HG02870 (cell line): ENCODE data around the gene PPFIBP2.
A peak's percentile ranks its signal among the peaks of the same experiment; 100 is the strongest.
"Not testable (repeated sequence)": the region's sequence is repeated elsewhere in the genome, so short reads cannot be mapped to it uniquely, and the experiment has no call there.

Experiments
- ATAC-seq: cut with Tn5 transposase; IDR thresholded peaks from one replicate; pipeline ENCODE4 v1.9.1; 2021; ENCODE audit warnings: mild to moderate bottlenecking, moderate library complexity; ENCODE audit not compliant: unreplicated experiment

PPFIBP2 gene

GRCh38 chr11:7498193-7498592 lies 15.6 kb upstream of the PPFIBP2 start:
- no peak for ATAC-seq

DNA sequence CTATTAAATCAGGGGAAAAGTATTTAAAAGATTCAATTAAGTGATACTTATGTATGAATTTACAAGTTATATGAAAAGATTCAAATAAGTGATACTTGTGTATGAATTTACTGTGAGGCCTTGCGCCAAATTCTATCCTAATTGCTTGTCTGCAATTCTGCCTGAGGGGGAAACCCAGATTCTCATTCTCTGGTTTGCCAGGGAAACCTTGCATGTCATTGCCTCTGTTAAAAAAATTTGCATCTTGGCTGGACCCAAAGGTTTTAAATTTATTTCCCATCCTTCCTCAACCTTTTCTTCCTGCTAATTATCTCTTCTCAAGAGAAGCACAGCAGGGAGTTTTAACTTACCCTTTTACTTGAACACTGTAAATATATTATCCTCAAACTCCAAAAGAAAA lies 14.7 kb upstream of the PPFIBP2 start:
- ATAC-seq = no peak

GRCh38 chr11:7500251-7500650 lies 13.5 kb upstream of the PPFIBP2 start:
- ATAC-seq = no peak

DNA sequence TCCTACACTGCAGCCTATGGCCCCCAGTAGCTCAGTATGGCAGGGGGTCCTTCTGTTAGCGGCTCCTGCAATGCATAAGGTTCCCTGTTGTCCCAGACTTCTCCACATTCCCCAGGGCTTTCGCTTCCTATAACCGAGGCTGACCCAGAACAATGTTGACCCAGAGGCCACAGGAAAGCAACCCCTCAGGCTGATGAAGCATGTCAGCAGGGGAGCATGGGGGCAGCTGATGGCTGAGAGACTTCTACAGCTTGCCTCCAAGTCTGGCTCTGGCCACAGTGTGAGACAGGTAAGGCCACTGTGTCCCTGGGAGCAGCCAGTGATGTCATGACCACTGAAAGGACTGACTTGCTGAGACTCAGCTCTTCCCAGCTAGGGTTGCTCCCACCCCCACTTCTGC lies 12.5 kb upstream of the PPFIBP2 start:
- no peak for ATAC-seq

GRCh38 chr11:7501894-7502293 lies 11.9 kb upstream of the PPFIBP2 start:
- peak; percentile 48 for ATAC-seq

DNA sequence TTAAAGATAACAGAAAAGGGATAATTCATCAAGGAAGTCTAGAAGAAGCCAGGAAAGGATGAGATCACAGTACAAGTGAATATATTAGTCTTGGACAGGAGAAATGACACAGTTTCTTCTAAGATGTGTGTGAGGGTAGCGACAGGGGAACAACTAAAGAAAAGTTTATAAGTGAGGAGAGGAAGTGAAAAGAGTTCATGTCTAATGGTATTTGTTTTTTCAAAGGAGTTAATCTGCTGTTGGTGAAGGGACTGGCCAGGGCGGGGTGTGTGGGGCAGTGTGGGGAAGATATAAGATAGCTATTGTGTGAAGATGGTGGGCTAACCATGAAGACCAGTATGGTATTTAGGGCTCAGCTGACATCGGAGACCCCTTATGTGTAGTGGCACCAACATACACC lies 7.6 kb upstream of the PPFIBP2 start:
- ATAC-seq = no peak

DNA sequence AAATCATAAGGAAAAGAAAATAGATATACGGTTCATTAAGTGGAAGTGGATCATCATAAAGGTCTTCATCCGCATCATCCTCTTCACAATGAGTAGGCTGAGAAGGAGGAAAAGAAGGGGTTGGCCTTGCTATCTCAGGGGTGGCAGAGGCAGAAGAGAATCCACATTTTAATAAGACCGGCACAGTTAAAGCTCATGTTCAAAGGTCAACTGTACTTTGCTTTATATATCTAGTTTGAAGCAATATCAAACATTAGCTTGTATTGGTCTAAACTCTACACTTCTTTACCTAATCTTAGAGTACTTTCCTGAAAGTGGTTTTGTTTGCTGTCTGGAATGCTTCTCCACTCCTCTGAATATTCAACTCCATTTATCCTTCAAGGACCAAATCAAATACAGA lies 5.7 kb upstream of the PPFIBP2 start:
- no peak for ATAC-seq

- ATAC-seq = no peak
Observed at GRCh38 chr11:7509966-7510365, 3.8 kb upstream of the PPFIBP2 start.

- ATAC-seq = no peak
Observed at GRCh38 chr11:7511401-7511800, 2.4 kb upstream of the PPFIBP2 start.

DNA sequence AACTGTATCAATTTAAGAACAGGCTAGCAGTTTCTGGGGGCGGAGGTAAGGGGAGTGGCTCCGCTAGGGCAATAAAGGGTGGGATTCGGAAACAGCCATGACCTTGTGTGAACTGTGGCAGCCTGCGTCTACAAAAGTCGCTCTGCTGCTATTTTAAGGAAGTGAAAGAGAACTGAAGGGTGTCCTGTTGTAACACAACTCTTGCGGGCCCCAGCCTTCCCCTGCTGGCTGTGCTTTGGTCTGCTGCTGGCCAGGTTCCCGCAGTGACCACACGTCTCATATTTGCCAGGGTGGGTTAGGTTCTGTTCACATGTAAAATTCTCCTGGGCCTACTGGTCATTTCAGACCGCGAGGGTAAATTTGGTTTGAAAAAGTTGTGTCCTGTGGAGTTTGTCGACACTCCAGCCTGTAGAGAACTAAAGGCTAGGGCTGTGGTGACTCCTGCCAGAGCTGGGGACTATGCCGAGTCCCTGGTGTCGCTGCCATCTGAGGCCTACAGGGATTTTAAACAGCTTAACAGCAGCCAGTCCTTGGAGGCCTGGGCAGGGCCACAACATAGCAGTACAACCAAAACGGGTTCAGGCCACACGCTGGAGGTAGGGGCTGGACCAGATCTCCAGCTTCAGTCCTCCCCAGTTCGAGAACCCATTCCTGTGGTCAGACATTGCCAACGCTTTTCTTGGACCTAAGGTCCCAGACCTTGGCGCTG lies 1.1 kb upstream of the PPFIBP2 start:
- peak; percentile 57 for ATAC-seq

GRCh38 chr11:7514099-7514591 lies 346 bp downstream of the PPFIBP2 start:
- ATAC-seq = no peak

- ATAC-seq = no peak
Observed at GRCh38 chr11:7515447-7515886, 1.7 kb downstream of the PPFIBP2 start.

DNA sequence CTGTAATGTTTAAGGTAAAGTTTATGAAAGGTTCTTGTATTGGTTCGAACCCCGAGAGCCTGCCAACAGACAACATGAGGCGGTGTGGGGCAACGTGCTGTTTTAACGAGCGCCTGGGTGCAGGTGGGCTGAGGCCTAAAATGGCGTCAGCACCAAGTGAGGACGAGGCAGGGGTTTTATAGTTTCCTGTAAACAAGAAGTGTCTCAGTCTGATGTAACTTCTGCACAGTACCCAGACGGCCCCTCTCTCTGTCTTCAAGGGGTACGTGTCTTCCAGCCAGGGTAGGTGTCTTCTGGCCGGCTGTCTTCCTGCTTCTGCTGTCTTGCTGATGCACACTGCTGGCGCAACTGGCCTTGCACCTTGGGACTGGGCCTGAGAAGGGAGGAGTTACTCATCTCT lies 2.7 kb downstream of the PPFIBP2 start:
- ATAC-seq = no peak

DNA sequence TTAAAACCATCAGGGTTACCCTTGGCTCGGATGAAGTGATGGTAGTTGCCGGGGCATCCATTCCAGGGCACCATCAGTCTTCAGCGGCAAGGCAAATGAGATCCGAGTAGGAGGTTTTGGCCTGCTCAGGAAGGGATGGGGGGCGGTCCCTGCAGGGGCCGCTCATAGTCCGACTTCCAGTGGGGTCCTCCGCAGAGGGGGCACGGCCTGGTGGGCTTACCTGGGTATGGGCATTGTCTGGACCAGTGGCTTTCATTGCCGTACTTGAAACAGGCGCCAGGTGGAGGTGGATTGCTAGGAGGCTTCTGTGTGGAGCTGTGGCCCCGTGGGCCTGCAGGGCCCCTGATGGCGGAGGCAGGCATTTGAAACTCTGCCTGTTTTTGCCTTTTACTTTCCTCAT lies 3.9 kb downstream of the PPFIBP2 start:
- ATAC-seq = not testable (repeated sequence)

DNA sequence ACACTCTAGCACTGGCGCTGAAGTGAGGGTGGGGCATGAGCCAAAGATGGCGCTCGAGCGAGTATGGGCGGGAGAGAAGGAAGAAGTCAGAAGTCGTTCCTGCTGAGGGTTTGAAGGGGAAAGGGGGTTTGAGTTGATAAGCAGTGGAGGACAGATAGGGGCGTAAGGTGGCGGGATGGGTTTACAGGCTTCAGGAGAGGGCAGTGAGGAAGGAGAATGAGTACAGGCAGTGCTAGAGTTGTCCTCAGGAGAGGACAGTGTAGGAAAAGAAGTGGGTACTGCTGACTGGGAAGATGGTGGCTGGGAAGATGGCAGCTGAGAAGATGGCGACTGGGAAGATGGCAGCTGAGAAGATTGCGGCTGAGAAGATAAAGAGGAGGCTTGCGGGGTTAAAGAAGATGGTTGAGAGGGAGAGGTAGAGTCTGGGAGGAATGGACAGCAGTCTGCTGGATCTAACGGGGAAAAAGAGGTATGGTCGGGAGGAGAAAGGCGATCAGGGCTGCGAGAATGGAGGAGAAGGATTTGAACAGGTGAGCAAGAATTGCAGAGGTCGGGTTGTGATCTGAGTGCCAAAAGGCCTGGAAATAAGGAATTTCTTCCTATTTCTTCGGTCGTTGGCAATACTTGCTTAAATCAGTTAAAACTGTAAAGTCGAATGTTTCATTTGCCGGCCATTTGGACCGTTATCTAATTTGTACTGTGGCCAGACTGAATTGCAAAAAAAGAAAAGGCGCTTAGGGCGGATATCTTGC lies 5.2 kb downstream of the PPFIBP2 start:
- no peak for ATAC-seq

GRCh38 chr11:7520011-7520942 lies 6.5 kb downstream of the PPFIBP2 start:
- peak; percentile 49 for ATAC-seq

- peak; percentile 67 for ATAC-seq
Observed at GRCh38 chr11:7520981-7521487, 7.2 kb downstream of the PPFIBP2 start.

GRCh38 chr11:7522121-7522520 lies 8.3 kb downstream of the PPFIBP2 start:
- no peak for ATAC-seq

DNA sequence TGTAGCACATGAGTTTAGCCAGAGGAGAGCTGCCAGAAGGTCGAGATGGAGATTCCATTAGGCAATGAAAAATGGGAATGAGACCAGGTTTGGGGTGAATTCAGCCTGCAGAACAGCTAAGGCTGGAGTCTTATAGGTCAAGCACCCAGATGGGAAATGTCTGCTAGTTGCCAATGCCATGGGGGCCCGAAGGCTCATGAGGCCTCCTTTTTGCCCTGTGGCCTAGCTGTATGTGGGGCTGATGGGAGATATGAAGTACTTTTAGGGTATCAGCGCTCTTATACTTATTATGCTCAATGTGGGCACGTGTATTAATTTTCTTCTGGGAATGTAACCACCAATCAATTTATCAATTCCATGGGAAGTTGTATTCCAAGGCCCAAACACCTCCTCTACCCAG lies 8.7 kb downstream of the PPFIBP2 start:
- ATAC-seq = no peak

DNA sequence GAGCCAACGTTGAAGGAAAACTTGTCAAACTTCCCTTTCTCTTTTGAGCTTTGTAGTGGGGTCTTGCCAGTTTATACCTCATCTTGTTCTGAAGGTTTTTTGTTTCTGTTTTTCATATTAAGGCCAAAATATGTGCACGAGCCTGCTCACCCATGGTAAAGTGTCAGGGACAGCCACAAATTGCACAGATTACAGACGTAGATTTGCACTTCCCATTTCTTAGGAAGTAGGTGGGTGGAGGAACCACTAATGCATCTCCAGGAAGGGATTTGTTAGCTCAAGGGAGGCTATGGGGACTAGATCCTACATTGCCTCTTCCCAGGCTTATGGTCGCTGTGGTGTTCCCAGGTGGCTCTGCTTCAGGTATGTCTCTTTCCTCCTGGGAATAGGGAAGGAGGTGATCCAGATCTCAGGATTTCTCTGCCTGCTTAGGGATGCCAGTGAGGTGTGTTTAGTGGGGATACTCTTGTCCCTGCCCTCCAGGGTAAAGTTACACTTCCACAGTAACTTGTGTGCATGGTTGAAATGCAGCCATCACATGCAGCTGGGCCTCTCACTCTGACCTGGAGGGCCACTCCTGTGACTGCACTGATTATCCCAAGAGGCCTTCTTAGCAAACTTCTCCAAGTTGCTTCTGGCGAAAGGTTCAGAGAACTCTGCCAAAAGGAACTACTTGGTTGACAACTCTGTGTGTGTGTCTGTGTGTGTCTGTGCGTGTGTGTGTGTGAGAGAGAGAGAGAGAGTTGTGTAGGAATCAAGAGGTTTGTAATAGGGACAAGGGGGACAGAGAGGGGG lies 9.8 kb downstream of the PPFIBP2 start:
- no peak for ATAC-seq
